ENCODE measurements around the gene CCN5.

CCN5 gene

GRCh38 chr20:44716309-44717106, 1.3 kb downstream of the CCN5 start:
- no peak overlapping the region for H3K4me3 ChIP-seq (replicated peaks; ENCODE audit: low read depth, low read length)
- no peaks in the 10 kb centered on the region for H3K27me3 ChIP-seq (replicated peaks; ENCODE audit: control insufficient read depth, insufficient read depth, low read length)
- DNase-seq (ENCODE audit: extremely low read depth, insufficient read length) = no peak
- TF ChIP-seq, protein P1, sequence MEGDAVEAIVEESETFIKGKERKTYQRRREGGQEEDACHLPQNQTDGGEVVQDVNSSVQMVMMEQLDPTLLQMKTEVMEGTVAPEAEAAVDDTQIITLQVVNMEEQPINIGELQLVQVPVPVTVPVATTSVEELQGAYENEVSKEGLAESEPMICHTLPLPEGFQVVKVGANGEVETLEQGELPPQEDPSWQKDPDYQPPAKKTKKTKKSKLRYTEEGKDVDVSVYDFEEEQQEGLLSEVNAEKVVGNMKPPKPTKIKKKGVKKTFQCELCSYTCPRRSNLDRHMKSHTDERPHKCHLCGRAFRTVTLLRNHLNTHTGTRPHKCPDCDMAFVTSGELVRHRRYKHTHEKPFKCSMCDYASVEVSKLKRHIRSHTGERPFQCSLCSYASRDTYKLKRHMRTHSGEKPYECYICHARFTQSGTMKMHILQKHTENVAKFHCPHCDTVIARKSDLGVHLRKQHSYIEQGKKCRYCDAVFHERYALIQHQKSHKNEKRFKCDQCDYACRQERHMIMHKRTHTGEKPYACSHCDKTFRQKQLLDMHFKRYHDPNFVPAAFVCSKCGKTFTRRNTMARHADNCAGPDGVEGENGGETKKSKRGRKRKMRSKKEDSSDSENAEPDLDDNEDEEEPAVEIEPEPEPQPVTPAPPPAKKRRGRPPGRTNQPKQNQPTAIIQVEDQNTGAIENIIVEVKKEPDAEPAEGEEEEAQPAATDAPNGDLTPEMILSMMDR (IDR thresholded peaks at IDR 0.05; ENCODE audit: insufficient read depth, low read length, poor library complexity, severe bottlenecking) = no peak
- H3K36me3 ChIP-seq (ENCODE audit: control insufficient read depth, insufficient read depth, low read length) = no peaks in the 10 kb centered on the region

DNA sequence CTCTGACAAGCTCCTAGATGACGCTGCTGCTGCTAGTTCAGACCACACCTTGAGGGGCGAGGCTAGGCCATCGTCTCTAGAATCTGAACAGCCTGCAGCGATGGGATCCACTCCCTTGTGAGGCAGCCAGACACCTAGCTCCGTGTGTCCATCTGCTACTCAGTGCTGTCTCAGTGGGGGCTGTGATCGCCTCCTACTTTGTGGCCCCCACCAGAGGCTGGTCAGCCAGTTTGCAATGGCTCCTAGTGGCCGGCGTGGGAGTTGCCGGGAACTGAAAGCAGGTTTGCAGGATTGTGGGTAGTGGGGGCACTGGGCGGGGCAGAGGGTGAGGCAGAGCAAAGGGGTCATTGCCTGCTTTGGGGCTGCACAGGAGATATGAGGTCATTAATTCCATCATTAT, 2.8 kb downstream of the CCN5 start:
- no peaks in the 10 kb centered on the region for H3K36me3 ChIP-seq (ENCODE audit: control insufficient read depth, insufficient read depth, low read length)
- H3K27me3 ChIP-seq (replicated peaks; ENCODE audit: control insufficient read depth, insufficient read depth, low read length) = no peaks in the 10 kb centered on the region
- TF ChIP-seq, protein P1 (IDR thresholded peaks at IDR 0.05; ENCODE audit: insufficient read depth, low read length, poor library complexity, severe bottlenecking) = no peak
- H3K4me3 ChIP-seq (replicated peaks; ENCODE audit: low read depth, low read length) = no peak overlapping the region
- no peak for DNase-seq (ENCODE audit: extremely low read depth, insufficient read length)

- TF ChIP-seq, protein P1 (IDR thresholded peaks at IDR 0.05; ENCODE audit: insufficient read depth, low read length, poor library complexity, severe bottlenecking) = no peak
- no peak for DNase-seq (ENCODE audit: extremely low read depth, insufficient read length)
- Histone ChIP-seq H3K27me3 (replicated peaks; ENCODE audit: control insufficient read depth, insufficient read depth, low read length) (no peaks in the 10 kb centered on the region), H3K4me3 (replicated peaks; ENCODE audit: low read depth, low read length) (no peak overlapping the region), H3K36me3 (ENCODE audit: control insufficient read depth, insufficient read depth, low read length) (no peaks in the 10 kb centered on the region)
Measured at GRCh38 chr20:44719841-44720240, 4.7 kb downstream of the CCN5 start.

DNA sequence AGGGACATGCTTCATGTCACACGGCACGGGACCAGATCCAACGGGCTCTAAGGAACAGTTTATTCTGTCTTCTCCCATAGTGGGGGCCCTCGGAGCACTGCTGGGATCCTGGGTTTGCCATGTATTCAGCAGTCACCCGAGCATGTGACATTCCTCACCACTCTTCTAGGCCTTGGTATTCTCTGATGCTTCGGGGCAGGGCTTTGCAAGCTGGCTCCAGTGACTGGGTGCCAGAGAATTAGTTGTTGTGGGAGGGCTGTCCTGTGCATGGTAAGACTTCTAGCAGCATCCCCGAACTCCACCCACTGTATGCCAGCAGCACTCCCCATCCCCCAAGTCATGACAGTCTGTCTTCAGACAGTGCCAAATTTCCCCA, 5.4 kb downstream of the CCN5 start:
- Histone ChIP-seq H3K27me3 (replicated peaks; ENCODE audit: control insufficient read depth, insufficient read depth, low read length) (no peaks in the 10 kb centered on the region), H3K4me3 (replicated peaks; ENCODE audit: low read depth, low read length) (no peak overlapping the region), H3K36me3 (ENCODE audit: control insufficient read depth, insufficient read depth, low read length) (no peaks in the 10 kb centered on the region)
- no peak for DNase-seq (ENCODE audit: extremely low read depth, insufficient read length)
- TF ChIP-seq, protein P1 (IDR thresholded peaks at IDR 0.05; ENCODE audit: insufficient read depth, low read length, poor library complexity, severe bottlenecking) = no peak

DNA sequence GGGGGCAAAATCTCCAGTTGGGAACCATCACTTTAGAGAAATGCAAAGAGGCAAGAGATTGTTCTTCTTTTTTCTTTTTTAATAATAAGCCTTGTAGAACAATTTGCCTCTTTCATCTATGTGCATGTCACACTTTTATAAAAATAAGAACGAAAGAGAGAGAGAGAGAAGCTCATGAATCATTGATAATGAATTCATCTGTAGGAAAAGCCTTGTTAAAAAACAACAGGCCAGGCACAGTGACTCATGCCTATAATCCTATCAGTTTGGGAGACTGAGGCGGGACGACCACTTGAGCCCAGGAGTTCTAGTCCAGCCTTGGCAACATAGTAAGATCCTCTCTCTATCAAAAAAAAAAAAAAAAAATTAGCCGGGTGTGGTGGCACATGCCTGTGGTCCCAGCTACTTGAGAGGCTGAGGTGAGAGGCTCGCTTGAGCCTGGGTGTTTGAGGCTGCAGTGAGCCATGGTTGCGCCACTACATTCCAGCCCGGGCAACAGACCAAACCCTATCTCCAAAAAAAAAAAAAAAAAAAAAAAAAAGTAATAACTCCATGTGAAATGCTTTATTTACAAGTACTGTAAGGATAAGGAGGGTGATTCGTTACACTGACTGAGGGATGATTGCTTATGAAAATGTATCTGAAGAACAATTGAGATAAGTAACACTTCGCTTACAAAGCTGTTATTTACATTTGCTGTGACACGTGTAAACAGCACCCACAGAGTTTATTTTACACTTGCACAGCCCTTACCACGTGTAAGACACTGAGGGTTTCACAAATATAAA, 6.0 kb downstream of the CCN5 start:
- H3K27me3 ChIP-seq (replicated peaks; ENCODE audit: control insufficient read depth, insufficient read depth, low read length) = no peaks in the 10 kb centered on the region
- DNase-seq (ENCODE audit: extremely low read depth, insufficient read length) = no peak
- TF ChIP-seq, protein P1 (IDR thresholded peaks at IDR 0.05; ENCODE audit: insufficient read depth, low read length, poor library complexity, severe bottlenecking) = no peak
- no peak overlapping the region for H3K4me3 ChIP-seq (replicated peaks; ENCODE audit: low read depth, low read length)
- no peaks in the 10 kb centered on the region for H3K36me3 ChIP-seq (ENCODE audit: control insufficient read depth, insufficient read depth, low read length)

Measured in GM06990 (cell line).